GM18507 (cell line): ENCODE data around the gene HDGFL2.

Experiments
- DNase-seq: peaks from one replicate; pipeline ENCODE4 v3.0.0; 2011; ENCODE audit warnings: low read depth; ENCODE audit not compliant: insufficient read length; ENCODE audit errors: extremely low spot score
- FAIRE-seq: peaks from 2 replicates; lab custom pipeline; 2011; peaks lifted over from hg19 to GRCh38; lab: Jason Lieb, UNC

Gene HDGFL2

DNA sequence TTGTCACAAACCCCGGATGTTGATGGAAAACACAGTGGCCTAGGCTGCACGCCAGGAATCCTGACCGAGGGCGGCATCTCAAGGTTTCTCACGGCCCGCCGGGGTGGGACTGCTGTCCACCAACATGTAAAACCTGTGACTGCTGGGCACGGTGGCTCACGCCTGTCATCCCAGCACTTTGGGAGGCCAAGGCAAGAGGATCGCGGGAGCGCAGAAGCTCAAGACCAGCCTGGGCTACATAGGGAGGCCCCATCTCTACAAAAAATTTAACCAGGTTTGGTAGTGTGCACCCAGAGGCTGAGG lies 35.0 kb downstream of the HDGFL2 start:
- FAIRE-seq (no peak), DNase-seq (no peak)

- no peak for FAIRE-seq
Measured at GRCh38 chr19:4507804-4508203, 35.7 kb downstream of the HDGFL2 start.

DNA sequence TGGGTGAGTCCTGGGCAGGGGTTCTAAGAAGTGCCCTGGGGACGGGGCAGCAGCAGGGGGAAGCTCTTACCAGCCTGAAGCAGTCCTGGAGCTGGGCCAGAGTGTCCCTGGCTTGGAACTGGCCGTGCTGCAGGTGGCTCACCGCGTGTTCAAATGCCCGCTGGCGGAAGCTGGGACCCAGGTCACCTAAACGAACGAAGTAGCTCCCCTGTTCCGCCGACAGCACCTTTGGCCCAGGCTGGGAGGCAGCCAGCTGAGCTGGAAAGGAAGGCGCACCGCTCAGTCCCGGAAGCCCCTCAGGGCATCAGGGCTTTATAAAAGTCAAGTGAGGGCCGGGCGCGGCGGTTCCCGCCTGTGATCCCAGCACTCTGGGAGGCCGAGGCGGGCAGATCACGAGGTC lies 36.6 kb downstream of the HDGFL2 start:
- no peak for DNase-seq
- no peak for FAIRE-seq

More at GRCh38 chr19:4507804-4508203, 35.7 kb downstream of the HDGFL2 start:
- no peak for DNase-seq

DNA sequence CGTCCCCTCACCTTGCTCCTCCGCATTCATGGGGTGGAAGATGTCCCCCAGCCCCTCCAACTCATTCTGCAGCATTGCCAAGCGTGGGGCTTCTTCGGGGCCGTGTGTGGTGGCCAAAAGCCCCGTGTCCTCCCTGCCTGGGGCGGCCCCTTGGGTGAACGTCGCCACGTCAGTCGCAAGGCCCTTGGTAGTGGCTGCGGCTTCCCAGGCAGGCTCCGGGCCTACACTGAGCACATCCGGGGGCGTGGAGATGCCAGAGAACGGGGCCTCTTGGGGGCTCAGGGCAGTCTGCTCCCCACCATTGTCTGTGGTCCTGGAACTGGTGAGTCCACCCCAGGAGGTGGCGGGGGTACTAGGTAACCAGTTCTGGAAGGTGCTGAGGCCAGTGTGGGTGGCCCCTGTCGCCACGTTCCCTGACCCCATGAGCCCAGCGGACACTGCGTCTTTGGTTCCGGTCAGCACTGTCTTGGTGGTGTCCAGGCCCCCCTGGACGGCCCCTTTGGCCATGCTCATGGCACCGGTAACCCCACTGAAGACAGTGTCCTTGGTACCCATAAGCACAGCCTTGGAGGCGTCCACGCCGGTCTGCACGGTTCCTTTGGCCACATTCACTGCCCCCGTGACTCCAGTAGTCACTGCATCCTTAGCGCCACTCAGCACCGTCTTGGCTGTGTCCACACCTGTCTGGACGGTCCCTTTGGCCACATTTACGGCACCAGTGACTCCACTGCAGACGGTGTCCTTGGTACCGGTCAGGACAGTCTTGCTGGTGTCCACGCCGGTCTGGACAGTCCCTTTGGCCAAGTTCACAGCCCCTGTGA lies 38.5 kb downstream of the HDGFL2 start:
- DNase-seq (no peak), FAIRE-seq (no peak)

DNA sequence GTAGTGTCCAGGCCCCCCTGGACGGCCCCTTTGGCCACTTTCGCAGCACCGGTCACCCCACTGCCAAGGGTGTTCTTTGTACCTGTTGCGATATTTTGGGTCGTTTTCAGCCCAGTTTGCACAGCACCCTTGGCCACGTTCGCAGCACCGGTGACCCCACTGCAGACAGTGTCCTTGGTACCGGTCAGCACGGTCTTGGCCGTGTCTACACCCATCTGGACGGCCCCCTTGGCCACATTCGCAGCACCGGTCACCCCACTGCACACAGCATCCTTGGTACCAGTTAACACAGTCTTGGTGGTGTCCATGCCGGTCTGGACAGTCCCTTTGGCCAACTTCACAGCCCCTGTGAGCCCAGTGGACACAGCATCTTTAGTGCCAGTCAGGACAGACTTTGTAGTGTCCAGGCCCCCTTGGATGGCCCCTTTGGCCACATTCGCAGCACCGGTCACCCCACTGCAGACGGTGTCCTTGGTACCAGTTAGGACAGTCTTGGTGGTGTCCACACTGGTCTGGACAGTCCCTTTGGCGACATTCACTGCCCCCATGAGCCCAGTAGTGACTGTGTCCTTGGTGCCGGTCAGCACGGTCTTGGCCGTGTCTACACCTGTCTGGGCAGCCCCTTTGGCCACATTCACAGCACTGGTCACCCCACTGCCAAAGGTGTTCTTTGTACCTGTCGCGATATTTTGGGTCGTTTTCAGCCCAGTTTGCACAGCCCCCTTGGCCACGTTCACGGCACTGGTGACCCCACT lies 39.4 kb downstream of the HDGFL2 start:
- no peak for DNase-seq
- no peak for FAIRE-seq

DNA sequence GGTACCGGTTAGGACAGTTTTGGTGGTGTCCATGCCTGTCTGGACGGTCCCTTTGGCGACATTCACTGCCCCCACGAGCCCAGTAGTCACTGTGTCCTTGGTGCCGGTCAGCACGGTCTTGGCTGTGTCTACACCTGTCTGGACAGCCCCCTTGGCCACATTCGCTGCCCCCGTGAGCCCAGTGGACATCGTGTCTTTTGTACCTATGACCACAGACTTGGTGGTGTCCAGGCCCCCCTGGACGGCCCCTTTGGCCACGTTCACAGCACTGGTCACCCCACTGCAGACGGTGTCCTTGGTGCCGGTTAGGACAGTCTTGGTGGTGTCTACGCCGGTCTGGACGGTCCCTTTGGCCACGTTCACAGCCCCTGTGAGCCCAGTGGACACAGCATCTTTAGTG lies 40.0 kb downstream of the HDGFL2 start:
- FAIRE-seq, result no peak
- DNase-seq, result no peak

GRCh38 chr19:4513248-4513647 lies 41.2 kb downstream of the HDGFL2 start:
- FAIRE-seq (no peak), DNase-seq (no peak)

- no peak for FAIRE-seq
- DNase-seq, result no peak
Measured at GRCh38 chr19:4515732-4516131, 43.6 kb downstream of the HDGFL2 start.

- DNase-seq (no peak), FAIRE-seq (no peak)
Measured at GRCh38 chr19:4516199-4516938, 44.3 kb downstream of the HDGFL2 start.

DNA sequence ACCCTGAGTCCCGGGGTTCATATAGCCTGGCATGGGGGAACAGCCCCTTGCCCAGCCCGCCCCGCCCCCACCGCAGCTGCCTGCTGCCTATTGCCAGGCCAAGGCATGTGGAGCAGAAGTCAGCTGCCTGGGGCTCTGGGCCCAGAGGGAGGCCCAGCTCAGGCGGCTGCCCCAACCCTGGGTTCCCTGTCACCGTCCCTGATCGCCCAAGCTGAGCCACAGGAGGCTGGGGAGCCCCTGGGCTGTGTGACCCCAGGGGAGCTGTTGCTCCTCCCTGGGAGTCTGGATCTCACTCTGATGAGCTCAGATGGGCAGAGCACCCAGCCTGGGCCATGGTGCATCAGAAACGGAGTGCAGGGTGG lies 44.8 kb downstream of the HDGFL2 start:
- DNase-seq (no peak), FAIRE-seq (no peak)

DNA sequence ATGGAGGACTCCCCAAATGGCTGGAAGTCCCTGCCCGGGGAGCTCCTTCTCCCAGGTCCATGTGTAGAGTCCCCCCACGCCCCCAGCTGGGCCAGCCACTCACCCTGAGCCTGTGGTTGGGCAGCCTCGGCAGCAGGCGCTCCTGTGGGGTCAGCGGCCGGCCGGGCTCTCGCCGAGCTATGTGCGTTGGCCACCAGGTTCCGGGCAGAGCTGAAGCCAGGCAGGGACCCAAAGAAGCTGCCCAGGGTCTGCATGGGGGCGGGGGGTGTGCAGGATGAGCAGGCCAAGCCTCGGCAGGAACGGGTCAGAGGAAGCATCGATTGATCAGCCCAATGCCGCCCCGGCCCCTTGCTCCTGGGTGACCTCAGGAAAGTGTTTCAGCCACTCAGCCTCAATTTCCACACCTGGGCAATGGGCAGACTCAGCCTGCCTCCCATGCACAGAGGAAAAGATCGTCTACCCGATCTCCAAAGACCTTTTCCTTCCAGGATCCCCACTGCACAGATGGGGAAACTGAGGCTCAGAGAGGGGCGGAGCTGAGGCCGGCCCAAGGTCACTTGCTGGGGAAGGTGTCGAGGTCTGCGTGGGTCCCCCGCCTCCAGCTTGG lies 45.5 kb downstream of the HDGFL2 start:
- FAIRE-seq (no peak), DNase-seq (no peak)

DNA sequence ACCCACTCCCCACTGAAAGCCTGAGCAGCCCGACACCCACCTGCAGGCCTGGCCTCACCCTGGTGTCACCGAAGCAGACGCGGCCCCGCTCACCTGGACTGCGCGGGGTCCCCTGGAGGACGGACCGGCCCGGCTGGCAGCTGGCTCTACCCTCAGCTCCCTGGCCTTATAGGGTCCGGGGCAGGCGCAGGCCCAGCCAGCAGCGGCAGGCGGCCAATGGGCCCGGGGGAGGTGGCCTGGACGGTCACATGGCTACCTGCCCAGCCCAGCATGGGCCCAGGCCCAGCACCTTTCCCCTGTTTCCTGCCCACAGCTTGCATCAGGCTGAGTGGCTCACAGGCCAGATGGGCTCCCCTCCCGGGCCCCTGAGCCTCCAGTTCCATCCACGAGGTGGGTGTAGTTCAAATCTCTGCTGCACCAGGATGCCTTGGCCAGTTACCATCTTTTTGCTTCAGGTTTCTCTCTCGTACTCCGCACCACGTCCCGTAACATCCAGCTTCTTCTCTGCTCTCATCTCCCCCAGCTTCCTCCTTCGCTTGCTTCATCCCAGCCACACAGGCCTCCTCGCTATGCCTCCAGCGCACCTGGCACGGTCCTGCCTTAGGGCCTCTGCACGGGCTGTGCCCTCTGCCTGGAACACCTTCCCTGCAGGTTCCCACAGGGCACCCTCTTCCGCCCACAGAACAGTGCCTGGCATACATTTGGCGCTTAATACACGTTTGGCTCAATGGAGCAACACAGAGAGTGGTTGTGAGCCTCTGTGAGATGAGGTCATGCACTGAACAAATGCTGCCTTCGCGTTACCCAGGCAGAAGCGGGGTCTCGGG lies 46.5 kb downstream of the HDGFL2 start, which contains the start of gene PLIN4:
Gene PLIN4, minus strand, starts transcription at position 142 of the 827 bp plus-strand sequence. CDS start 214 bp downstream, outside the sequence.
- no peak for FAIRE-seq
- DNase-seq, result no peak

- no peak for FAIRE-seq
- no peak for DNase-seq
Measured at GRCh38 chr19:4519172-4519496, 47.0 kb downstream of the HDGFL2 start.

- no peak for DNase-seq
- no peak for FAIRE-seq
Measured at GRCh38 chr19:4519521-4520277, 47.6 kb downstream of the HDGFL2 start.

GRCh38 chr19:4521170-4521887 lies 49.2 kb downstream of the HDGFL2 start:
- DNase-seq (no peak), FAIRE-seq (no peak)

DNA sequence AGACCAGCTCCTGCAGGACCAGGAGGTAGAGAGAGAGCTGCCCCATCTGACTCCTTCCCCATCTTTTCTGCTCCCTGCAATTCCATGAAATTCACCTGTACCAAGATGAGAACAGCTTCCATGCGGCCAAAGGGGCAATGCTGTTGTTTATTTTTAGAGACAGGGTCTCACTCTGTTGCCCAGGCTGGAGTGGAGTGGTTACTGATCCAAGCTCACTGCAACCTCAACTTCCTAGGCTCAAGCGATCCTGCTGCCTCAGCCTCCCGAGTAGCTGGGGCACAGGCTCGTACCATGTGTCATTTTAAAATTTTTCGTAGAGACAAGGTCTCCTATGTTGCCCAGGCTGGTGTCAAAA lies 49.8 kb downstream of the HDGFL2 start:
- no peak for FAIRE-seq
- DNase-seq, result no peak

- DNase-seq (no peak), FAIRE-seq (no peak)
Measured at GRCh38 chr19:4522291-4523002, 50.4 kb downstream of the HDGFL2 start.
